T-helper 9 cell (primary cell): Measurements from ENCODE around the gene MYLK4.

Experiments used
- DNase-seq: peaks from one replicate; pipeline ENCODE4 v3.0.0-alpha.2; 2020

The MYLK4 gene

DNA sequence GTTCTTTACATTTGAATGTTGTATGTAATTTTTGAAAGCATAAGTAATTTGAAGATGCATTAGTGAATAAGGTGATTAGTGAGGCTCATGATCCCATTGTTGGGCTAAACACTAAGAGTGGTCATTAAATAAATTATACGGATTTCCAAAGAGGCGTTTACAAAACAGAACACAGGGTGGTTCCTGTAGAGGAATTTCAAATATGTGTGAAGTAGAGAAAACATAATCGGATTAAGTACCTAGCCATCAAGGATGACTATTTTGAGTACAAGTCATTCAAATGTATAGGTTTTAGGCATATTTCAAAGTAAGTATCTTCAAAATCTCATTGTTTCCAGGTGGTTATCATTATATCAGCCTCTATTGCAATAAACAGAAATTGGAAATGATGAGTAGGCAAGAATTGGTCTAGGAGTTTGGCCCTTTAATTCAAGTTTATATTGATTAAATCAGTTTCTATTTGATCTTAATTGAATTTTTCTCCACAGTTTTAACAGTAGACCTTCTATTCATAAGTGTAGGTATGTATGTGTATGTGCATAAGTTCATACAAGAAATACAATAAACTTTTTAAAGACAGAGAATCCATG is 94.8 kb downstream of the MYLK4 start:
- DNase-seq, result no peak

GRCh38 chr6:2653369-2654032 is 97.2 kb downstream of the MYLK4 start:
- no peak for DNase-seq

DNA sequence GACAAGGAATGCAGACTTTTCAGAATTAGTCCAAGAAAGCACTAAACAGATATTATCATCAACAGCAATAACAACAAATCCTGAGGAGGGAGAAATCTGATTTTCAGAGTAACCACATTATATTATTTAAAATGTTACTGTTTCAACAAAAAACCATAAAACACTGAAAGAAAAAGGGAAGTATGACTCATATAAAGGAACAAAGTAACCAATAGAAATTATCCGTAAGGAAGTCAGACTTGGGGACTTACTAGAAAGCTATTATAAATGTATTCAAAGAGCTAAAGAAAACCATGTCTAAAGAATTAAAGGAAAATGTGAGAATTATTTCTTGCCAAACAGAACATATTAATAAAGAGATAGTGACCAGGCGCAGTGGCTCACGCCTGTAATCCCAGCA is 98.1 kb downstream of the MYLK4 start:
- DNase-seq, result no peak

DNA sequence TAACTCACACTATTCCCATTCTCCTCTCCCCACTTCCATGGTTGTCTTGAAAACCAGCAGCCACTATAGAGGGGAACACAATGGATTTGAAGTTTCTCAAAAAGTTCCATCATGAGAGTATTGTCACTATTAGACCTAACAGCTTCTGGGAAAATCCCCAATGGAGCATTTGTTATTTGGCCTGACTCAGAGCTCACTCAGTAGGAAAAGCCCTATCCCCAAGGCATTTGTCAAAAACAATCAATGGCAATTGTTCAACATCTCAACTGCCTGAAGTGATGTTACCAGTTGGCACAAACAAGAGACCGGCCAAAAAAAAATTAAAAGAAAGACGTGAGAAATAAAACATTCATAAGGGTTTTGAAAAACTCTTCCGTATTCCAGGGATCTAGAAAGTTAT is 98.8 kb downstream of the MYLK4 start:
- no peak for DNase-seq

- no peak for DNase-seq
Measured at GRCh38 chr6:2651536-2651935, 99.2 kb downstream of the MYLK4 start.

GRCh38 chr6:2646346-2646745 is 104.4 kb downstream of the MYLK4 start:
- DNase-seq, result no peak

- DNase-seq, result no peak
Measured at GRCh38 chr6:2643935-2644539, 106.7 kb downstream of the MYLK4 start.

DNA sequence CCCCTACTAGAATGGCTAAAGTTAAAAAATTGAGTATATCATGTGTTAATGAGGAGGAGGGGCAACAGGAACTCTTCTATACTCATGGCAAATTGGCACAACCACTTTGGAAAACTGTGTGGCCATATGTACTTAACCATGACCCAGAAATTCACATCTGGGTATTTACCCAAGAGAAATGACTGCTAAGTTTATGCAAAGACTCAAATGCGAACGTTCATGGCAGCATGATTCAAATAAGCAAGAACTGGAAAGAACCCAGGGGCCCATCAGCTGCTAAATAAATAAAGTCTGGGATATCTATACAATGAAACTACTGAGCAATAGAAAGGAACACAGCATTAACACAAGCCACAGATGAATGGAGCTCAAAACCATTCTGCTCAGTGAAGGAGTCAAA is 107.6 kb downstream of the MYLK4 start:
- no peak for DNase-seq

DNA sequence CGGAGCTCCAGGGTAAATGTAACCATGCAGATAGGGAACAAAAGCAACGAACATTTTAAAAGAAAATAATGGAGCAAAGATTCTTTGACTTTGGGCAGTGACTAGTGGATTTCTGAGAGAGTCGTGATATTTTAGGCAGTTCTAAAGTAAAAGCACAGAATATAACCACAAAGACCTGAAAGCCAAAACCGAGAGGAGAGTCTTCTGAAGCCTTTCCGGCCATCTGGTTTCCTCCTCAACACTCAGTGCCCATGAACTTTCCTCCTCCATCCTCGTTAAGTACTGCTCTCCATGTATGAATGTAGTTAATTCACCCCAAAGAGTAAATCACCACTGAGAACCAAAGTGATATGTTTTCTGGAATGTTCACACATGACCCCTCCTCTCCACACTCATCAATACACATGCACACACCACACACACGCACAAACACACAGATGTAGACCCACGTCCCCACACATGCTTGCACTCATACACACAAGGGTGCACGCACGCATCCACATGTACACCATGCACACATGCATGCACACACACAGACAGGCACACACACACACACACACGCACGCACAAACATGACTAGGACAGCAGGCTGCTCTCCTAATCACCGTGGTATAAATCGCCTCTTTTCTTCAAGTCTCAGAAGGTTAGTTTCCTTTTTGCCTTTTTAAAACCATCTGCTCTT is 109.5 kb downstream of the MYLK4 start:
- no peak for DNase-seq

- no peak for DNase-seq
Measured at GRCh38 chr6:2640551-2640950, 110.2 kb downstream of the MYLK4 start.

DNA sequence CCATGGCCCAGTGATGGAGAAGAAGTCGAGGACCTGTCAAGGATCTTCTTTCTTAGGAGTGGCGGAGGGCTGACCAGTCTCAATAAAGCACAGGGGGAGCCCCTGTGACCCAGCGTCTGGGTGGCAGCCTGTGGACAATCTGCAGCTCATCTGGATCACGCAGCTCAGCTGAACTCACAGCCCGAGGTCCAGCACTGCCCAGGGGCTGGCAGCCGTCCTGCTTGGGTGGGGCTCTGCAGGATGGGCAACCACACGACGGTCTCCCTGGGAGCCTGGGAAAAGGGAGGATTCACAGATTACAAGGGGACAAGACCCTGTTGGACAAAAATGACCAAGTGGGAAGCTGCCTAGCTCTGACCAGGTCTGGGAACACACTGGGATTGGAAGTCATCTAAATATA is 110.8 kb downstream of the MYLK4 start:
- no peak for DNase-seq

DNA sequence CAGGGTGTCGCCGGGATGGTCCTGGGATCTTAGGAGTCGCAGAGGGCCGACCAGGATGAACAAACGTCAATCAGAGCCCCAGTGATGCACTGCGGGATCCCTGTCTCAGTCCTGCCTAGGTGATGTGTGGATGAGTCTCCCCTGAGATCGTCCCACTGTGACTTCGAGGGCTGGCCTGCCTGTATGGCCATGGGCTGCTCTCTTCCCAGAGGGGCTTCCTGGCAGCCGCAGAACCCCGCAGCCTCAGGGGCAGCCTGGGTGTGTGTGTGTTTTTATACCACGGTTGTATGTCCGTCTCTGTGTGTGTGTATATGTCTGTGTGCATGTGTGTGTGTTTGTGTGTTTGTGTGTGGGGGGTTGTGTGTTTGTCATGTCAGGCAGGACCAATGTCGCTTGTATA is 111.6 kb downstream of the MYLK4 start:
- DNase-seq, result no peak

DNA sequence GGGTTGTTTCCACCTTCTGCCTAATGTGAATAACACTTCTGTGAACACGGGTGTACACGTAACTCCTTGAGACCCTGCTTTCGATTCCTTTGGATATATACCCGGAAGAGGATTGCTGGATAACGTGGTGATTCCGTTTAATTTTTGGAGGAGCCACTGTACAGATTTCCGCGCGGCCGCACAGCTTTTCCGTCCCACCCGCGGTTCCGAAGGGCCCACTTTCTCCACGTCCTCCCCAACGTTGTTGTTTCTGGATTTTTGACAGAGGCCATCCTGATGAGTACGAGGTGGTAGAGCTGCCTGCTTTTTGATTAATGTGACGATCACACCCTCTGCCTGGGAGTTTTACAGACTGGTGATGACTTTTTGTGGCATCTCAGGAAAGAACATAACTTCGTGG is 114.0 kb downstream of the MYLK4 start:
- no peak for DNase-seq

DNA sequence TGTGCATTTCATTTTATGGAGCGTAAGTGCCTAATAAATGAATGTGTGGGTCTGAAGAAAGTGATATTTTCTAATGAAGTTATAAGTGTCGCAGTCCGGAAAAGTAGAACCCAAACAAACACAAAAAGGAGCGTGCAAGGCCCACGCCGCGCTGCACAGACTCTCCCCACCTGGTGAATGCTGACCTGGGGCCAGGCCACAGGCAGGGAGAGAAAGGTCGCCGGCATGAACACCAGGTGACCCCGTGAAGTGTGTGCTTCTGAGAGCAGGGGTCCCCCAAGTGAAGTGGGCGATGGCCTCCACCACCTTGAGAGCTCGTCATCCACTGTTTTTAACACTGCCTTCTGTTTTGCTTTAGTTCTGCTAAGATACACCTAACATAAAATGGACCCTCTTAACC is 114.8 kb downstream of the MYLK4 start:
- no peak for DNase-seq

GRCh38 chr6:2634139-2634964 is 116.4 kb downstream of the MYLK4 start:
- DNase-seq, result peak; percentile 82

DNA sequence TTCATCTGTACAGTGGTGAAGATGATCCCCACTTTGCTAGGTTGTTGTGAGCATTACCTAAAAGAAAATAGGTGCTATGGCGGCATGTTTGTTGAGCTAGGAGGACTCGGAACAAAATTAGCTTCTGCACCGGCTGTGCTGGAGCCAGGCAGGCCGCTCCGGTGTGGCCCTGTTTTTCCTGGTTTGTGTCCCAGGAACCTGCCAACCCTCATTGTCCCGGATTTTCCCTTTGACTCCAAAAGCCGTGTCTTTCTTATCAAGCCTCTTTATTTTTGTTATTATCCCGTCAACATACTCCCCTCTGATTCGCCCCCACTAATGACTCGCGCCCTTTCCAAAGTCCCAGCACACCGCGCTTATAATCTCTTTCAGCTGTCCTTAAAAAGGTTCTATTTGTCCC is 117.0 kb downstream of the MYLK4 start:
- DNase-seq, result no peak

DNA sequence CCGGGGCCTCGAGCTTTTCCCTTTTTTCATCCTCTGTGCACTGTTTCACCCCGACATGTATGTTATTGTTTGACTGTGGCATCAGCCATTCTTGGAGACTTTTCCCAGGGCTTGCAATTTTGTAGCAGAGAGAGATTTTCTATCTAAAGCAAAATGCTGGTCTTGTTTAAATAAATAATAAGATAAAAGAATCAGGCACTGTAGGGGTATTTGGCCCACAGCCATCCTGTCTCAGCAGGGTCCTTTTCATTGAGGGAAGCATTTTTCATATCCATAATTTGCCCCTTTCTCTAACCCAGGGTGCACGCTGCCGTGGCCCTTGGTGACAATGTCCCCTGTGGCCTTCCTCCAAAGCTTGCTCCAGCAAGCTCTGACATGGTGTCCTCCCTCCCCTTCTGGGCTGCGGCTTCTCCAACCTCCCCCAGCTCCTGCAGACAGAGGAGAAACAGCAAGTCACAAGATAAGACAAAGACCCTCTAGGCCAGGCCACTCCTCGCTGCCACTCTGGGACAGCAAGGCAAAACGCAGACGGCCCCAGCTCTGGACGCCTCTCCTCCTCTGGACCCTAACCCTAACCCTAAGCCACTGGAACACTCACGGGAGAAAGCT is 117.6 kb downstream of the MYLK4 start:
- DNase-seq, result no peak

DNA sequence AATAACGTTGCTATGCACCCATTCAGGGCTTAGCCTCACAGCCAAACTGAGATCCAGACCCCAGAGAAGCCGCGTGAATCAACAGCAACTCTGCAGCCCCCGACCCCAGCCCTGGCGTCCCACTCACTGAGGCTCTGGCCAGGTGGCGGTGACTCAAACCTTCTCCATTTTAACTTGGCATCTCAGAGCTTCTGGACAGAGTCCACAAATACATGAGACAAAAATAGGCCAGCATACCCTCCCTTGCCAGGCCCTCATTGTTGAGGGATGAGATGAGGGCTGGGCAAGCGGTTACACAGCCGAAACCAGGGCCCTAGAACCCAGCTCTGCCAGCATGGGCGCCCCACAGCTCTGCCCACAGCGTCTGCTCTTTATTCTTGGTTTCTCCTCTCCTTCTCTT is 118.4 kb downstream of the MYLK4 start:
- no peak for DNase-seq

GRCh38 chr6:2630891-2631571 is 119.7 kb downstream of the MYLK4 start:
- DNase-seq, result no peak

DNA sequence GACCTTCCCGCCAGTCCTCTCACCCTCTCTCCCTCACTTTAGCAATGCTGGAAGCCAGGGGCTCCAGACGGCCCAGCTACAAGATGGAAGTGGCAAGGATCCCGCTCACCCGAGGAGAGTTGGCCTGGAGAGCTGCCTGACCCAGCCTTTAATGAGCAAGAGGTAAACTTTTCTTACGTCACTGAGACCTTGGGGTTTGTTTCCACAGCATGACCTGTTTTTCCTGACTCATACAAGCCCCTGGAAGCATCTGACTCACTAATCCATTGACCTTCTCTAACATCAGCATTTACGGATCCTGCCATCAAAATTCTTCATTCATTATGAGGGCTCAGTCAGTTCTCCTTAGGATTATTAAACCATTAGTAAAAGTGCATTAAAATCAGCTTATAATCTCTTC is 120.4 kb downstream of the MYLK4 start:
- DNase-seq, result no peak

DNA sequence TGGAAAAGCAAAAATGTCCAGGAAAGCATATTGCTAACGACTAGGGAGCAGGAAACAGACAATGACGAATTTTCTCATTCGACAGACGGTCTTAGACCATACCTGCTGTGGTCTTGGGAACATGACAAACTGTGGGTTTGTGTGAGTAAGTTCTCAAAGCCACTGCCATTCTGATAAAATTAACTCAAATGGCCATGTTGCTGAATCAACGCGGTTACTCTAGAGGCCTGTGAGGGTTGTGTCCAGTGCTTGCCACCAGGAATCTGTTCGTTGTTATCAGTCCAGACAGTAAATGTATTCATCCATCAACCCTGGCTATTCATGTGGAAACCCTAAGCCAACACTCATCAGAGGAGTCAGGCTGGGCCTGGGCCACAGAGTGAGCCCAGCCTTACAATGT is 124.3 kb downstream of the MYLK4 start:
- DNase-seq, result no peak

DNA sequence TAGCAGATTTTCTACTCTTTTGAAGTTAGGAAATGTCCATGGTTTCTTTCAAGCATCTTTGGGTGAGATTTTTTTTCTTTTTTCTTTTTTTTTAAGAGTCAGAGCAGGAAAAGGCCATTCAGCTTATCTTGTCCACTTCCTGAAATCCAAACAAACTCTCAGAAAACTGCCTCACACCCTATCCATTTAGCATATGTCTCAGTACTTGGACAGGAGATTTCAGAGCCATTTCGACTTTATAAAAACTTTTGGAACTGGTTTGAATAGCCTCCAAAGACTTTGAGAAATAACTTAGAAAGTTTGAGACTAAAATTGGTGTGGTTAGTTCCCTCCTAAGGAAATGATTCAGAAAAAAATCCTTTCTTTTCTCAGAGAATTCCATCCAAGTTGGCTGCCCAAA is 125.1 kb downstream of the MYLK4 start:
- no peak for DNase-seq
